Measurements from ENCODE around the gene CFB.

The CFB gene

GRCh38 chr6:31977816-31978431 lies 32.0 kb downstream of the CFB start:
- TF ChIP-seq ZNF449 (tag by site-specific recombination; IDR thresholded peaks at IDR 0.05) = no peak
- no peak for TF ChIP-seq ZNF18 (tag by site-specific recombination; IDR thresholded peaks at IDR 0.05)
- peak; percentile 97 for TF ChIP-seq ZNF121 (tag by site-specific recombination; IDR thresholded peaks at IDR 0.05)
- TF ChIP-seq MEIS1 (CRISPR knock-in tag; IDR thresholded peaks at IDR 0.05; ENCODE audit: borderline replicate concordance) = no peak

GRCh38 chr6:31978831-31979230 lies 32.9 kb downstream of the CFB start:
- CTCF ChIA-PET = no interaction called here
- Histone ChIP-seq H3K4me3 (ENCODE audit: low read depth, low read length) (no peak overlapping the region), H3K9me3 (ENCODE audit: control insufficient read depth, insufficient read depth, low read depth, low read length) (no peaks in the 10 kb centered on the region), H3K27ac (ENCODE audit: extremely low read depth, low read depth, low read length) (no peak overlapping the region), H3K36me3 (ENCODE audit: control insufficient read depth in 2 of 2, insufficient read depth in 1 of 2, low read length in 2 of 2) (peaks cover 0 to 19% of the 10 kb centered on the region in 2 experiments; a peak in 2 of 3 replicates), H3K4me1 (ENCODE audit: control insufficient read depth, insufficient read depth, low read length) (no peaks in the 10 kb centered on the region)
- POLR2A ChIA-PET = no interaction called here
- TF ChIP-seq ZNF354C (tag by site-specific recombination; IDR thresholded peaks at IDR 0.05; ENCODE audit: borderline replicate concordance, low read depth) (no peak), ZNF23 (tag by site-specific recombination; IDR thresholded peaks at IDR 0.05; ENCODE audit: borderline replicate concordance) (no peak), ZNF473 (tag by site-specific recombination; IDR thresholded peaks at IDR 0.05) (no peak), KLF17 (tag by site-specific recombination; IDR thresholded peaks at IDR 0.05) (no peak), PRDM6 (tag by site-specific recombination; IDR thresholded peaks at IDR 0.05) (no peak), ZBTB7A (tag by site-specific recombination; IDR thresholded peaks at IDR 0.05; ENCODE audit: low read depth) (no peak), ELK4 (IDR thresholded peaks at IDR 0.05; ENCODE audit: borderline replicate concordance, low read depth, low read length) (no peak), ZNF558 (tag by site-specific recombination; IDR thresholded peaks at IDR 0.05) (no peak)

More at GRCh38 chr6:31977816-31978431, 32.0 kb downstream of the CFB start:
- peaks cover 4% of the 10 kb centered on the region; the same call in 1 of the 2 replicates for H3K4me1 ChIP-seq (ENCODE audit: control insufficient read depth, insufficient read depth, low read length)
- H3K4me3 ChIP-seq (ENCODE audit: low read depth, low read length) = no peak overlapping the region
- H3K36me3 ChIP-seq (ENCODE audit: control insufficient read depth in 2 of 2, insufficient read depth in 1 of 2, low read length in 2 of 2) = peaks cover 0 to 19% of the 10 kb centered on the region in 2 experiments; a peak in 2 of 3 replicates
- H3K9me3 ChIP-seq (ENCODE audit: control insufficient read depth, insufficient read depth, low read depth, low read length) = no peaks in the 10 kb centered on the region
- ChIA-PET POLR2A (interaction anchor here (0.7 kb wide), 1 partner anchor 236 kb away, joined by 4 read pairs; no protein-coding TSS in a partner anchor), CTCF (no interaction called here)
- no peak overlapping the region for H3K27ac ChIP-seq (ENCODE audit: extremely low read depth, low read depth, low read length)

Data from HEK293 (cell line).